ENCODE data around the gene E2F6.

DNA sequence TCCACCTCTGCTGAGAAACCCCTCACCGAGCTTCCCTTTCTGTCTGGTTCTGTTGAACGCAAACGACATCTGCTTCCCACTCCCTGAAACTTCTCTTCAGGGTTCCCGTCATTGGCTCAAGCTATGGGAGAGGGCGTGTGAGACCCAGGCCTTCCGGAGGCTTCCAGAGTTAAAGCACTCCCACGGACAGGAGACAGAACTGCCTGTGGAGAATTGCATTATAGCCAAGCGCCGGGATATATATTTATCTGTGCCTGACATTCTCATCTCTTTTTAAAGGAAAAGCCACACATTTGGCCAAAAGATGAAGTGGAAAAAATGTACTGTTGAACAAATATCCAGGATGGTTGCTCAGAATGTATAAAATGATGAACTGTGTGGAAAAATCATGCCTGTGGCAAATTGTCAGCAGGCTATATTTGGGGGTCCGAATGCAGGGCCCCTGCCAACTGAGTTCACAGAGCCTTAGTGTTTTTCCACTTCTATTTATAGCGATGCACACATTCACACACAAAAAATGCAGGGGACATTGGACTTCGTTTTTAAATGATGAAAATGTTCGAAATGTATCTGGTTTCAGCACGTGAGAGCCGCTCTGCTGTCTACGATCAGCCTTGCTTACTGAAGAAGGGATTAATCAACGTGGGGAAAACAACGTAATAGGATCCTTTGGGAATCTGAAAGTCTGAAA is 59.5 kb downstream of the E2F6 start:
- TF ChIP-seq, protein P1, sequence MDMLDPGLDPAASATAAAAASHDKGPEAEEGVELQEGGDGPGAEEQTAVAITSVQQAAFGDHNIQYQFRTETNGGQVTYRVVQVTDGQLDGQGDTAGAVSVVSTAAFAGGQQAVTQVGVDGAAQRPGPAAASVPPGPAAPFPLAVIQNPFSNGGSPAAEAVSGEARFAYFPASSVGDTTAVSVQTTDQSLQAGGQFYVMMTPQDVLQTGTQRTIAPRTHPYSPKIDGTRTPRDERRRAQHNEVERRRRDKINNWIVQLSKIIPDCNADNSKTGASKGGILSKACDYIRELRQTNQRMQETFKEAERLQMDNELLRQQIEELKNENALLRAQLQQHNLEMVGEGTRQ (IDR thresholded peaks at IDR 0.05; ENCODE audit: borderline replicate concordance, low read depth, low read length): no peak
- TF ChIP-seq GABPA (IDR thresholded peaks at IDR 0.05; ENCODE audit: low read depth): no peak
